H1 (cell line): ENCODE data around the gene REL. TPM values are rescaled to one million over a fixed set of nuclear protein-coding genes. Genes with fewer than 3 reads are reported as not detected.

Experiments
- CTCF ChIA-PET: fragments of 300-600 bp; sonication (Branson Sonifier 250); formaldehyde crosslinking; loops from one replicate; lab custom pipeline; 2021; ENCODE audit not compliant: partially characterized antibody; lab: Charles Lee
- POLR2A ChIA-PET: fragments of 300-600 bp; sonication (Branson Sonifier 250); formaldehyde crosslinking; loops from one replicate; lab custom pipeline; 2021; ENCODE audit warnings: inconsistent platforms; ENCODE audit not compliant: partially characterized antibody; lab: Charles Lee
- DNase-seq, 2 experiments: peaks; one replicate each; pipeline versions ENCODE4 v3.0.0 to v3.0.0-alpha.2; 2010 to 2022; ENCODE audit warnings: low spot score in 2 of 2, low read depth in 1 of 2, mixed read lengths in 1 of 2
- FAIRE-seq: peaks from 2 replicates; lab custom pipeline; 2011; peaks lifted over from hg19 to GRCh38; lab: Jason Lieb, UNC
- H2AFZ ChIP-seq: 2 replicates; pipeline ENCODE4 v1.8.1; 2012; ENCODE audit warnings: low read length, inconsistent platforms
- H2AK5ac ChIP-seq: 2 replicates; pipeline ENCODE4 v1.6.1; 2013; ENCODE audit warnings: low read depth, low read length
- H2BK120ac ChIP-seq: replicated peaks from 2 replicates; pipeline ENCODE3; 2013; ENCODE audit warnings: low read depth, low read length, inconsistent platforms
- H2BK12ac ChIP-seq: 2 replicates; pipeline ENCODE4 v1.6.1; 2013; ENCODE audit warnings: low read depth, low read length
- H2BK15ac ChIP-seq: 2 replicates; pipeline ENCODE4 v1.6.1; 2013; ENCODE audit warnings: low read length
- H2BK20ac ChIP-seq: 2 replicates; pipeline ENCODE4 v1.6.1; 2013; ENCODE audit warnings: low read length
- H2BK5ac ChIP-seq: 2 replicates; pipeline ENCODE4 v1.6.1; 2013; ENCODE audit warnings: low read depth, low read length
- H3K14ac ChIP-seq: 2 replicates; pipeline ENCODE4 v1.6.1; 2013; ENCODE audit warnings: inconsistent platforms; ENCODE audit not compliant: insufficient read length
- H3K18ac ChIP-seq: 2 replicates; pipeline ENCODE4 v1.6.1; 2013; ENCODE audit warnings: low read length; ENCODE audit errors: extremely low read depth
- H3K23ac ChIP-seq: 2 replicates; pipeline ENCODE4 v1.6.1; 2013; ENCODE audit warnings: inconsistent platforms; ENCODE audit not compliant: insufficient read length
- H3K23me2 ChIP-seq: 2 replicates; pipeline ENCODE4 v1.6.1; 2013; ENCODE audit warnings: low read depth, low read length
- H3K27ac ChIP-seq: 2 replicates; pipeline ENCODE4 v1.6.1; 2011; ENCODE audit warnings: low read depth, low read length, inconsistent platforms
- H3K27me3 ChIP-seq, 4 experiments: replicated peaks in 1 of 4; 1 replicate in 1 of 4; 2 replicates in 3 of 4; pipeline versions ENCODE4 v1.6.1 to v1.8.1; 2011 to 2013; ENCODE audit warnings: low read length in 3 of 4, mild to moderate bottlenecking in 3 of 4, inconsistent platforms in 2 of 4, mixed read lengths in 2 of 4, moderate library complexity in 1 of 4; ENCODE audit not compliant: control insufficient read depth in 3 of 4, insufficient read depth in 3 of 4; ENCODE audit errors: extremely low read depth in 1 of 4
- H3K36me3 ChIP-seq, 4 experiments: 2 replicates each; pipeline versions ENCODE4 v1.6.1 to v1.8.1; 2011 to 2013; ENCODE audit warnings: mild to moderate bottlenecking in 4 of 4, low read length in 3 of 4, moderate library complexity in 2 of 4, control low read depth in 1 of 4, inconsistent platforms in 1 of 4; ENCODE audit not compliant: insufficient read depth in 4 of 4, control insufficient read depth in 2 of 4
- H3K4ac ChIP-seq: replicated peaks from 2 replicates; pipeline ENCODE3; 2013; ENCODE audit warnings: low read length, low read depth, mixed read lengths, inconsistent platforms; ENCODE audit not compliant: insufficient read length
- H3K4me1 ChIP-seq, 4 experiments: replicated peaks in 1 of 4; 1 replicate in 1 of 4; 2 replicates in 3 of 4; pipeline versions ENCODE4 v1.6.1 to v1.8.1; 2011 to 2013; ENCODE audit warnings: low read length in 3 of 4, inconsistent platforms in 2 of 4, mixed read lengths in 1 of 4; ENCODE audit not compliant: insufficient read depth in 4 of 4, control insufficient read depth in 3 of 4
- H3K4me2 ChIP-seq, 2 experiments: 2 replicates each; pipeline versions ENCODE4 v1.6.1 to v1.8.1; 2011 to 2013; ENCODE audit warnings: low read depth in 2 of 2, low read length in 2 of 2, control low read depth in 1 of 2, inconsistent platforms in 1 of 2, mild to moderate bottlenecking in 1 of 2; ENCODE audit not compliant: insufficient read depth in 1 of 2
- H3K4me3 ChIP-seq, 4 experiments: fragments of 200-600, 300-600 bp in 1 of 4; sonication (generic), shearing (Covaris generic), sonication (Bioruptor Twin) in 1 of 4; 2 replicates each; pipeline versions ENCODE4 v1.5.1 to v1.8.1; 2011 to 2016; ENCODE audit warnings: low read length in 4 of 4, low read depth in 3 of 4, control low read depth in 2 of 4, inconsistent platforms in 2 of 4, mild to moderate bottlenecking in 2 of 4, mixed read lengths in 1 of 4, moderate library complexity in 1 of 4; ENCODE audit not compliant: insufficient read depth in 2 of 4; ENCODE audit errors: extremely low read depth in 1 of 4
- H3K56ac ChIP-seq: replicated peaks from 2 replicates; pipeline ENCODE3; 2013; ENCODE audit warnings: low read depth, mild to moderate bottlenecking, mixed read lengths, low read length, inconsistent platforms; ENCODE audit not compliant: insufficient read length
- H3K79me1 ChIP-seq: 2 replicates; pipeline ENCODE4 v1.6.1; 2013; ENCODE audit warnings: low read depth, low read length, control low read depth
- H3K79me2 ChIP-seq, 2 experiments: 2 replicates each; pipeline versions ENCODE4 v1.6.1 to v1.8.1; 2012 to 2013; ENCODE audit warnings: low read length in 2 of 2, mild to moderate bottlenecking in 2 of 2, inconsistent platforms in 1 of 2; ENCODE audit not compliant: insufficient read depth in 2 of 2, control insufficient read depth in 1 of 2
- H3K9ac ChIP-seq, 4 experiments: replicated peaks in 1 of 4; 1 replicate in 1 of 4; 2 replicates in 3 of 4; pipeline versions ENCODE4 v1.6.1 to v1.8.1; 2011 to 2013; ENCODE audit warnings: low read depth in 3 of 4, low read length in 3 of 4, control low read depth in 2 of 4, mild to moderate bottlenecking in 2 of 4, moderate library complexity in 2 of 4, inconsistent platforms in 1 of 4; ENCODE audit errors: extremely low read depth in 1 of 4
- H3K9me3 ChIP-seq, 2 experiments: 2 replicates each; pipeline versions ENCODE4 v1.6.1 to v1.8.1; 2012 to 2013; ENCODE audit warnings: mild to moderate bottlenecking in 2 of 2, moderate library complexity in 2 of 2, control low read depth in 1 of 2, inconsistent platforms in 1 of 2, low read depth in 1 of 2, low read length in 1 of 2, mixed read lengths in 1 of 2; ENCODE audit not compliant: insufficient read depth in 2 of 2
- H4K20me1 ChIP-seq, 2 experiments: replicated peaks in 1 of 2; 2 replicates each; pipeline versions ENCODE3 to v1.8.1; 2011 to 2013; ENCODE audit warnings: inconsistent platforms in 2 of 2, low read length in 2 of 2, mild to moderate bottlenecking in 1 of 2; ENCODE audit not compliant: insufficient read depth in 2 of 2, control insufficient read depth in 1 of 2
- H4K5ac ChIP-seq: 2 replicates; pipeline ENCODE4 v1.6.1; 2013; ENCODE audit warnings: low read length, low read depth, mixed read lengths, inconsistent platforms; ENCODE audit not compliant: insufficient read length
- H4K8ac ChIP-seq: 2 replicates; pipeline ENCODE4 v1.8.0; 2013; ENCODE audit warnings: mild to moderate bottlenecking, moderate library complexity, low read length, inconsistent platforms; ENCODE audit not compliant: insufficient read depth; ENCODE audit errors: extremely low read depth
- H4K91ac ChIP-seq: replicated peaks from 2 replicates; pipeline ENCODE3; 2013; ENCODE audit warnings: low read length, mixed read lengths, inconsistent platforms; ENCODE audit not compliant: insufficient read length
- CTCF ChIP-seq, 3 experiments: IDR thresholded peaks; 1 replicate in 2 of 3; 2 replicates in 1 of 3; pipeline versions ENCODE4 v1.5.1 to v1.6.1; 2011; ENCODE audit warnings: low read length in 3 of 3, mild to moderate bottlenecking in 3 of 3, inconsistent platforms in 2 of 3, low read depth in 1 of 3, moderate library complexity in 1 of 3; ENCODE audit not compliant: insufficient read depth in 1 of 3; ENCODE audit errors: control extremely low read depth in 1 of 3
- WGBS, 2 experiments: shearing (Covaris generic) in 1 of 2; methylation state at CpG; one replicate each; pipeline versions ENCODE4 v1.1.6 to v1.1.7; 2013 to 2015; ENCODE audit warnings: low lambda C conversion rate in 2 of 2, mixed read lengths in 2 of 2, inconsistent platforms in 1 of 2, low coverage in 1 of 2, missing lambda C conversion rate in 1 of 2; ENCODE audit not compliant: insufficient replicate concordance in 2 of 2, insufficient coverage in 1 of 2, insufficient read length in 1 of 2; ENCODE audit errors: extremely low coverage in 1 of 2, missing lambda C conversion rate in 1 of 2; 5-methylcytosine and 5-hydroxymethylcytosine counted together
- polyA plus RNA-seq, 7 experiments: library from polyadenylated mRNA; depleted of rRNA in 3 of 7; stranded (reverse) in 5 of 7; unstranded in 2 of 7; fragments of >200 nt in 5 of 7; fragments of 200-250 nt in 2 of 7; gene quantifications; 1 replicate in 5 of 7; 2 replicates in 1 of 7; 4 replicates in 1 of 7; pipeline versions ENCODE4 v1.2.1 to v1.2.3, GENCODE V29; 2011 to 2013; ENCODE audit warnings: missing spikeins in 2 of 7, mixed read lengths in 2 of 7
- total RNA-seq: library from RNA; stranded (reverse); fragmentation: NEBNext Ultra II Directional; extraction: Animal tissue kit (Norgen Biotek cat#: 25700); gene quantifications from 2 replicates; pipeline ENCODE4 v1.2.1, GENCODE V29; 2021
- TF ChIP-seq, protein P1 (sequence below): IDR thresholded peaks from 2 replicates; pipeline ENCODE4 v1.6.1; 2012; ENCODE audit warnings: inconsistent platforms
- TF ChIP-seq, protein P2 (sequence below): IDR thresholded peaks from 2 replicates; pipeline ENCODE4 v1.6.1; 2012; ENCODE audit warnings: low read length, inconsistent platforms

The REL gene
- total and polyA plus RNA-seq, 2 of the 8 experiments (the other 6 are each of a cell fraction or from before 2014, with no cell fraction given), result 1.5 to 7.5 TPM

DNA sequence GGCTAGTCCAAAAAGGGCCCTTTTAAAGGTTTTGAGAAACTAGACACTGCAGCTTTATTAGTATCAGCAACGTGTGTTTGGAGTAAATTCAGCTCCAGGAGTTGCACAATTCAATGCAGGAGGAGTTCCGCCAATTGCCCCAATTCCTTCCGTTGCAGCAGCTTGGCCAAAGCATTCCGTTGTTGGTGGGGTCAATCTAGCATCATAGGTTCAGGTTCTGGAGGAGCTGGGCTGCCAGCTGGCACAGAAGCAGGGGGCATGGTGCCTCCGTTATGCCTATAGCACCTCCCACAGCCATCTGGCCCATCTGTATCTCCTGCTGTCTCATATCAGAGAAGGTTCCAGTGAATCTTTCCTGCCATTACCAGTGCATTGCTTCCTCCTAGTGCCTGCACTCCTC is 55.4 kb downstream of the REL start:
- no peaks in the 10 kb centered on the region for H3K79me2 ChIP-seq
- H3K4me3 ChIP-seq, result no peak overlapping the region
- H3K4ac ChIP-seq, result no peak overlapping the region
- no peak overlapping the region for H3K23ac ChIP-seq
- ChIA-PET POLR2A (no interaction called here), CTCF (interaction anchor here (0.6 kb wide), 1 partner anchor 423 kb away, joined by 3 read pairs; no protein-coding TSS in a partner anchor)
- H3K36me3 ChIP-seq, result no peaks in the 10 kb centered on the region
- H3K9me3 ChIP-seq, result no peaks in the 10 kb centered on the region
- no peak overlapping the region for H3K14ac ChIP-seq
- H2BK5ac ChIP-seq, result no peak overlapping the region
- H3K18ac ChIP-seq, result no peak overlapping the region
- H2BK120ac ChIP-seq, result no peak overlapping the region
- H4K91ac ChIP-seq, result no peak overlapping the region
- no peak overlapping the region for H2BK20ac ChIP-seq
- H3K9ac ChIP-seq, result no peak overlapping the region
- H4K20me1 ChIP-seq, result no peaks in the 10 kb centered on the region
- H3K56ac ChIP-seq, result no peak overlapping the region
- H2BK15ac ChIP-seq, result no peak overlapping the region
- 82% methylated on average over 5 of the region's 5 CpGs; no CpG with 5 or more reads in 1 of the 2 experiments for WGBS, 2 experiments
- no peak for FAIRE-seq
- H3K4me1 ChIP-seq, result no peaks in the 10 kb centered on the region
- H3K79me1 ChIP-seq, result no peaks in the 10 kb centered on the region
- H3K27me3 ChIP-seq, result no peaks in the 10 kb centered on the region
- no peak overlapping the region for H2AK5ac ChIP-seq
- TF ChIP-seq, protein P1, sequence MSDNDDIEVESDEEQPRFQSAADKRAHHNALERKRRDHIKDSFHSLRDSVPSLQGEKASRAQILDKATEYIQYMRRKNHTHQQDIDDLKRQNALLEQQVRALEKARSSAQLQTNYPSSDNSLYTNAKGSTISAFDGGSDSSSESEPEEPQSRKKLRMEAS, result no peak
- TF ChIP-seq, protein P2, sequence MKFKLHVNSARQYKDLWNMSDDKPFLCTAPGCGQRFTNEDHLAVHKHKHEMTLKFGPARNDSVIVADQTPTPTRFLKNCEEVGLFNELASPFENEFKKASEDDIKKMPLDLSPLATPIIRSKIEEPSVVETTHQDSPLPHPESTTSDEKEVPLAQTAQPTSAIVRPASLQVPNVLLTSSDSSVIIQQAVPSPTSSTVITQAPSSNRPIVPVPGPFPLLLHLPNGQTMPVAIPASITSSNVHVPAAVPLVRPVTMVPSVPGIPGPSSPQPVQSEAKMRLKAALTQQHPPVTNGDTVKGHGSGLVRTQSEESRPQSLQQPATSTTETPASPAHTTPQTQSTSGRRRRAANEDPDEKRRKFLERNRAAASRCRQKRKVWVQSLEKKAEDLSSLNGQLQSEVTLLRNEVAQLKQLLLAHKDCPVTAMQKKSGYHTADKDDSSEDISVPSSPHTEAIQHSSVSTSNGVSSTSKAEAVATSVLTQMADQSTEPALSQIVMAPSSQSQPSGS, result no peak
- no peak for TF ChIP-seq CTCF (IDR thresholded peaks at IDR 0.05; ENCODE audit: control extremely low read depth in 1 of 3, insufficient read depth in 1 of 3, low read depth in 1 of 3, low read length in 3 of 3)
- no peak overlapping the region for H4K8ac ChIP-seq
- no peak overlapping the region for H3K4me2 ChIP-seq
- DNase-seq, result no peak
- no peak overlapping the region for H4K5ac ChIP-seq
- no peak overlapping the region for H2AFZ ChIP-seq
- no peak overlapping the region for H2BK12ac ChIP-seq
- H3K23me2 ChIP-seq, result no peaks in the 10 kb centered on the region; the same call in 1 of the 2 replicates
- H3K27ac ChIP-seq, result no peak overlapping the region
